Measurements from ENCODE around the gene NEK5. TPM values are rescaled to one million over a fixed set of nuclear protein-coding genes. Genes with fewer than 3 reads are reported as not detected.

NEK5 gene
- total RNA-seq, 1 donor from 2014 or later: not detected

DNA sequence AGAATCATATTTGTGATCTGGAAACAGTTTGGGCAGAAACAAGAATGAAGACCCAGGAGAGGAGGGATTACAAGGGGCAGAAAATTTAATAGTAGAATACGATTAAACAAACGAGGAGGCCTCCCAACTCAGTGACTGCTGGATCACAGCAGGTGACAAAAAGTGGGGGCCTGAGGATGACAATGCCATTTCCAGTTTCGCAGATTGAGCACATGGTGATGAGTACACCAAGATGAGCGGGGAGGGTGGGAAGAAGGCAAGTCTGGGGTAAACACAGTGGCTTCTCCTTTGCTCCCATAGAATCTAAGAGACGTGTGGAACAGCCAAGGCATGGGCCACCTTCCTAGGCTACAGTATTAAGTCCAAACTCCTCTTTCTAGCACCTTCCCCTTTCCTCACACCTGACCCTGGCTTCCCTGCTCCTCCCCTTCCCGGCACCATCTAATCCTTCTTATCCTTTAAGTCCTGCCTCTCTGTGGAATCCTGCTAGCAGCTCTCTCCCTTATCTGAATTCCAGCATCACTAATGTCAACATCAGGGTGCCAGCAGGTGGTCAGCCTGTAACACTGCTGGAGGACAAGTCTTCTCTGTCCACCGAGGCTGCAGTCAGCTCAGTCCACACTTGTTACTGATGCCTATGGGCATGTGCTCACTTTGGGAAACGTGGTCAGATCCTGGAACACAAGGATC, 131.1 kb downstream of the NEK5 start:
- TF ChIP-seq, protein P1, sequence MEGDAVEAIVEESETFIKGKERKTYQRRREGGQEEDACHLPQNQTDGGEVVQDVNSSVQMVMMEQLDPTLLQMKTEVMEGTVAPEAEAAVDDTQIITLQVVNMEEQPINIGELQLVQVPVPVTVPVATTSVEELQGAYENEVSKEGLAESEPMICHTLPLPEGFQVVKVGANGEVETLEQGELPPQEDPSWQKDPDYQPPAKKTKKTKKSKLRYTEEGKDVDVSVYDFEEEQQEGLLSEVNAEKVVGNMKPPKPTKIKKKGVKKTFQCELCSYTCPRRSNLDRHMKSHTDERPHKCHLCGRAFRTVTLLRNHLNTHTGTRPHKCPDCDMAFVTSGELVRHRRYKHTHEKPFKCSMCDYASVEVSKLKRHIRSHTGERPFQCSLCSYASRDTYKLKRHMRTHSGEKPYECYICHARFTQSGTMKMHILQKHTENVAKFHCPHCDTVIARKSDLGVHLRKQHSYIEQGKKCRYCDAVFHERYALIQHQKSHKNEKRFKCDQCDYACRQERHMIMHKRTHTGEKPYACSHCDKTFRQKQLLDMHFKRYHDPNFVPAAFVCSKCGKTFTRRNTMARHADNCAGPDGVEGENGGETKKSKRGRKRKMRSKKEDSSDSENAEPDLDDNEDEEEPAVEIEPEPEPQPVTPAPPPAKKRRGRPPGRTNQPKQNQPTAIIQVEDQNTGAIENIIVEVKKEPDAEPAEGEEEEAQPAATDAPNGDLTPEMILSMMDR (IDR thresholded peaks at IDR 0.05): no peak
- ATAC-seq (ENCODE audit: low read depth): no peak
- no peak for DNase-seq
- no peak overlapping the region for H3K4me3 Mint-ChIP-seq
- H3K27ac Mint-ChIP-seq: no peak overlapping the region
- CTCF ChIA-PET: interaction anchor here (1.1 kb wide), 1 partner anchor 453 kb away, joined by 3 read pairs; no protein-coding TSS in a partner anchor
- no peaks in the 10 kb centered on the region for H3K9me3 Mint-ChIP-seq
- H3K27me3 Mint-ChIP-seq: peaks cover 7% of the 10 kb centered on the region
- POLR2A ChIA-PET: no interaction called here
- H3K36me3 Mint-ChIP-seq (ENCODE audit: low read depth): no peaks in the 10 kb centered on the region
- no peaks in the 10 kb centered on the region for H3K4me1 Mint-ChIP-seq
- intact Hi-C loops (cut with micrococcal nuclease): no loop called here

DNA sequence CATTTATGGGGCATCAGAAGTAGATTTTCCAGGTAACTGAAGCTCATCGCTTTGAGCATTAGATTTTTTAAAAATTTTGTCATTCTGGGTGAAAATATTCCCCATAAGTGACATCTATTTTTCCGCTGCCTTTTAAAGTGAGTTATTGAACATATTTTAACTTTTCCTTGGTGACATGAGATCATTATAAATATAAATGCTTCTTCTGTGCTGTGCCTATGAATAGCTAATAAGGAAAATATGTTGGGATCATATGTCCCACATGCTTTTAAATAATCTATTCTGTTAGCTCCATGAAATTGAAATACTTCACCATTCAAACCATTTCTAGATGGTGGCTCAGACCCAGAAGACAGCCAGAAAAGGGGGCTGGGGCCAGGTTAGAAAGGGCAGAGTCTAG, 131.7 kb downstream of the NEK5 start:
- ChIA-PET CTCF (no interaction called here), POLR2A (no interaction called here)
- DNase-seq (no peak), ATAC-seq (ENCODE audit: low read depth) (no peak)
- Mint-ChIP-seq H3K4me1 (no peaks in the 10 kb centered on the region), H3K4me3 (no peak overlapping the region), H3K27me3 (peaks cover 7% of the 10 kb centered on the region), H3K36me3 (ENCODE audit: low read depth) (no peaks in the 10 kb centered on the region), H3K9me3 (no peaks in the 10 kb centered on the region), H3K27ac (no peak overlapping the region)
- TF ChIP-seq, protein P1 (IDR thresholded peaks at IDR 0.05): no peak
- intact Hi-C loops (cut with micrococcal nuclease): no loop called here

DNA sequence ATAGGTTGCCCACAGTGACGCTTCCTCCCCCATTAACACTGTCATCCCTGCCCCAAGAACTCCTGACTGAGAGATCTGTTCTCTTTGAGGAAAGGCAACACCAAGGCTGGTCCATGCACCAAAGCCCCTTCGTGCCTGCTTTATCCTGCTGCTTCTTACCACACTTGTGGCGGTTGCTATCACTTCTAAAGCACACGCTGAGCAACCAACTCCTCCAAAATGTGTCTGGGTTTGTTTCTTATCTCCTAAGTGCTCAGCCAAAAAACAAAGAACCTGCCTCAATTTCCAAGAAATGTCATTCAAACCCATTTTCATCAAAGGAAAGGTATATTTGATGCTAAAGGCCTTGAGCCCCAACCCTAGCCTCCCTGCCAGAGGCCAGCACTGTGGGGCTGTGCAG, 132.2 kb downstream of the NEK5 start:
- POLR2A ChIA-PET: no interaction called here
- DNase-seq: no peak
- H3K27me3 Mint-ChIP-seq: peaks cover 7% of the 10 kb centered on the region
- no peaks in the 10 kb centered on the region for H3K36me3 Mint-ChIP-seq (ENCODE audit: low read depth)
- H3K9me3 Mint-ChIP-seq: no peaks in the 10 kb centered on the region
- TF ChIP-seq, protein P1 (IDR thresholded peaks at IDR 0.05): no peak
- no peaks in the 10 kb centered on the region for H3K4me1 Mint-ChIP-seq
- no peak for ATAC-seq (ENCODE audit: low read depth)
- H3K27ac Mint-ChIP-seq: no peak overlapping the region
- CTCF ChIA-PET: no interaction called here
- intact Hi-C loops (cut with micrococcal nuclease): no loop called here
- no peak overlapping the region for H3K4me3 Mint-ChIP-seq

DNA sequence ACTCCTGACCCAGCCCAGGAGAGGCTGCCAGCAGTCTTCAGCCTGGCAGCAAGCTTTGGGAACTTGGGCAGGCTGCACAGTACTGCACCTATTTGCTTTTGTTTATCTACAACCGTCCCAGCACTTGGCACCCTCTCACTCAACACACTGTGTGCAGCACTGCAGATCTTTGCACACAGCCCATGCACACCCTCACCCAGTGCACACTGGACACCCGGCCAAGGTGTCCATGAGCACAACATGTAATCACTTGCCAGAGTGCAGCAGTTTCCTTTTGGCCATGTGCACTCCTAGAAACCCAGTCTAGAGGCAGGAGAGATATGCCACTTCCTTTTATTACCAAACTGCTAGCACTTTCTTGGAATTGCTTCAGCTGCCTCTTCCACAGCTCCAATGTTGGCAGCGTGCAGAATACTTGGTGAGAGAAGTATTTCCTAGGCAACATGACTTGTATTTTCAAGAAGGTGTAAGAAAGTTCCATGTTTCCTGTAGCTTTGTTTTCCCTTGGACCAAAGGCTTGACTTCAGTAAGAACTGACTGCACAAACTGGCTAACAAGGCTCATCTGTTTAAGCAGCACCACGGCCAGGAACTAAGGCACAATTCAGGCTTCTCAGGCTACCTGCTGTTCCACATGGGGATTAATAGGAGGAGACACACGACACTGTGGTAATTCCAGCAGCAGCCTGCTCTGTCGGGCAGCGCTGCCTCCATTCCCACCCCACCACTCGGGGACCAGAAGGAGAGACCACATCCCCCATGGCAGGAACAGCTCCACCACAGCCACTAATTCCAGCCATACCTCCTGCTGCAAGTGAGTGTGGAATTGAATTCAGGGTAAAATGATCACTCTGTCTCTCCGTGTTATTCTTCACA, 133.0 kb downstream of the NEK5 start:
- Mint-ChIP-seq H3K4me1 (no peaks in the 10 kb centered on the region), H3K4me3 (no peak overlapping the region), H3K27ac (no peak overlapping the region), H3K9me3 (no peaks in the 10 kb centered on the region), H3K36me3 (ENCODE audit: low read depth) (no peaks in the 10 kb centered on the region), H3K27me3 (peaks cover 9% of the 10 kb centered on the region)
- ATAC-seq (ENCODE audit: low read depth): no peak
- DNase-seq: no peak
- POLR2A ChIA-PET: no interaction called here
- CTCF ChIA-PET: no interaction called here
- TF ChIP-seq, protein P1 (IDR thresholded peaks at IDR 0.05): no peak
- intact Hi-C loops (cut with micrococcal nuclease): no loop called here

DNA sequence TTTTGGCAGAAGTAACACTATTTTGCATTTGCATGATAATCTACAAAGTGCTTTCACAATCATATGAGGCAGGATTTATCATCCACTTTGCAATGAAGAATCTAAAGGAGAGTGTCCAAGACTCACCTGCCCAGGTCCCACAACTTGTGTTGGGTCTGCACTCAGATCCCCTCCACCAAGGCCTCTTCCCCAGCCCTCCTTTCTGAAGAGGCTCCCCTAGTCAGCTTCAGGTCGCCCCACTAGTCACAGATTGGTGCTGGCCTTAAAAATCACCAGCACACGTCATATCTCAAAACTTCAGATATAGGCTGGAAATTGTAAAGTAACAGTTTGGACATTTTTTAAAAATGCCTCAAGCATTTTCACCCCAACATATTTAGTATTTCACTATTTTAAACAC, 135.2 kb downstream of the NEK5 start:
- Mint-ChIP-seq H3K36me3 (ENCODE audit: low read depth) (no peaks in the 10 kb centered on the region), H3K27me3 (peaks cover 4% of the 10 kb centered on the region), H3K9me3 (no peaks in the 10 kb centered on the region), H3K4me1 (no peaks in the 10 kb centered on the region), H3K27ac (no peak overlapping the region), H3K4me3 (no peak overlapping the region)
- ChIA-PET POLR2A (no interaction called here), CTCF (no interaction called here)
- ATAC-seq (ENCODE audit: low read depth): no peak
- TF ChIP-seq, protein P1 (IDR thresholded peaks at IDR 0.05): no peak
- intact Hi-C loops (cut with micrococcal nuclease): no loop called here
- DNase-seq: no peak
